ENCODE measurements around the gene OLA1.

DNA sequence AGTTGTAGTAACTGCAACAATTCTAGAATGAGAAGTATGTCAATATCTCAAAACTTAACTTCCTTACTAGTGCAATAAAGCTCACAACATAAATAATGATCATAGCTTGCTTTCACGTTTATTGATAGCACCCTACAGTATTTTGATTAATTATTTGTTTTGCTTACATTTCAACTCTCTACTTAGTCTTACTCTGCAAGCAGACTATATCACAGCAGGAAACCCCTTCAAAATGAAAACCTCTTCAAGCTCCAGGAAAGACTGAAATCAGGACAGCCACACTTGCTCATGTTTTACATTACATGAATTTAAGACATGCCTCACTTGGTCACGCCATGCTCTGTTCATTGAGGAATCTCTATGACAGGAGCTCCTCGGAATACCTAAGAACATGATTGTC, 3.3 kb downstream of the OLA1 start:
- no peak for TF ChIP-seq CEBPB (IDR thresholded peaks at IDR 0.05; ENCODE audit: borderline replicate concordance, low read depth, low read length)
- no peak for TF ChIP-seq SRSF4 (IDR thresholded peaks at IDR 0.05; ENCODE audit: low read depth, low read length, poor library complexity, severe bottlenecking)
- TF ChIP-seq, protein P1, sequence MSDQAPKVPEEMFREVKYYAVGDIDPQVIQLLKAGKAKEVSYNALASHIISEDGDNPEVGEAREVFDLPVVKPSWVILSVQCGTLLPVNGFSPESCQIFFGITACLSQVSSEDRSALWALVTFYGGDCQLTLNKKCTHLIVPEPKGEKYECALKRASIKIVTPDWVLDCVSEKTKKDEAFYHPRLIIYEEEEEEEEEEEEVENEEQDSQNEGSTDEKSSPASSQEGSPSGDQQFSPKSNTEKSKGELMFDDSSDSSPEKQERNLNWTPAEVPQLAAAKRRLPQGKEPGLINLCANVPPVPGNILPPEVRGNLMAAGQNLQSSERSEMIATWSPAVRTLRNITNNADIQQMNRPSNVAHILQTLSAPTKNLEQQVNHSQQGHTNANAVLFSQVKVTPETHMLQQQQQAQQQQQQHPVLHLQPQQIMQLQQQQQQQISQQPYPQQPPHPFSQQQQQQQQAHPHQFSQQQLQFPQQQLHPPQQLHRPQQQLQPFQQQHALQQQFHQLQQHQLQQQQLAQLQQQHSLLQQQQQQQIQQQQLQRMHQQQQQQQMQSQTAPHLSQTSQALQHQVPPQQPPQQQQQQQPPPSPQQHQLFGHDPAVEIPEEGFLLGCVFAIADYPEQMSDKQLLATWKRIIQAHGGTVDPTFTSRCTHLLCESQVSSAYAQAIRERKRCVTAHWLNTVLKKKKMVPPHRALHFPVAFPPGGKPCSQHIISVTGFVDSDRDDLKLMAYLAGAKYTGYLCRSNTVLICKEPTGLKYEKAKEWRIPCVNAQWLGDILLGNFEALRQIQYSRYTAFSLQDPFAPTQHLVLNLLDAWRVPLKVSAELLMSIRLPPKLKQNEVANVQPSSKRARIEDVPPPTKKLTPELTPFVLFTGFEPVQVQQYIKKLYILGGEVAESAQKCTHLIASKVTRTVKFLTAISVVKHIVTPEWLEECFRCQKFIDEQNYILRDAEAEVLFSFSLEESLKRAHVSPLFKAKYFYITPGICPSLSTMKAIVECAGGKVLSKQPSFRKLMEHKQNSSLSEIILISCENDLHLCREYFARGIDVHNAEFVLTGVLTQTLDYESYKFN (CRISPR knock-in tag; conservative IDR thresholded peaks at IDR 0.05), result no peak
- TF ChIP-seq ZBTB3 (CRISPR knock-in tag; IDR thresholded peaks at IDR 0.05; ENCODE audit: borderline replicate concordance, low read depth), result no peak
- TF ChIP-seq SOX13 (IDR thresholded peaks at IDR 0.05), result no peak
- TF ChIP-seq SOX13 (CRISPR knock-in tag; conservative IDR thresholded peaks at IDR 0.05 in 1 of 2, IDR thresholded peaks at IDR 0.05 in 1 of 2), result no peak

All from HepG2 (cell line).